CD4-positive, alpha-beta T cell (primary cell): ENCODE results near the gene INVS. TPM values are rescaled to one million over a fixed set of nuclear protein-coding genes. Genes with fewer than 3 reads are reported as not detected.

Experiments used
- ATAC-seq: fragments of 200-7000 bp; cut with Tn5 transposase; one replicate; pipeline ENCODE4 v1.10.0; 2022; ENCODE audit warnings: mild to moderate bottlenecking; ENCODE audit not compliant: poor library complexity
- CTCF ChIA-PET: fragments of 350-600 bp; sonication (Branson Sonifier 250); formaldehyde crosslinking; loops from one replicate; lab custom pipeline; 2021; ENCODE audit warnings: antibody characterized with exemption, inconsistent platforms; lab: Charles Lee
- POLR2A ChIA-PET: fragments of 350-600 bp; sonication (Branson Sonifier 250); formaldehyde crosslinking; loops from one replicate; lab custom pipeline; 2021; ENCODE audit warnings: antibody characterized with exemption, inconsistent platforms; lab: Charles Lee
- DNase-seq, 14 experiments: peaks; one replicate each; pipeline ENCODE4 v3.0.0-alpha.2; 2013 to 2020; ENCODE audit warnings: mixed read lengths in 2 of 14
- H3K27ac ChIP-seq, 2 donors: one replicate each; pipeline versions ENCODE4 v1.5.1 to v1.7.0; 2013; ENCODE audit warnings: low read length in 2 of 2, low read depth in 1 of 2, mild to moderate bottlenecking in 1 of 2
- H3K27me3 ChIP-seq, 2 experiments: 1 replicate in 1 of 2; 2 replicates in 1 of 2; pipeline versions ENCODE4 v1.6.1 to v1.7.0; 2013; ENCODE audit warnings: low read length in 2 of 2, control low read depth in 1 of 2, mild to moderate bottlenecking in 1 of 2, moderate library complexity in 1 of 2; ENCODE audit not compliant: insufficient read depth in 2 of 2, control insufficient read depth in 1 of 2
- H3K36me3 ChIP-seq: one replicate; pipeline ENCODE4 v1.6.1; 2013; ENCODE audit warnings: low read length, control low read depth; ENCODE audit not compliant: insufficient read depth
- H3K4me1 ChIP-seq: one replicate; pipeline ENCODE4 v1.6.1; 2013; ENCODE audit warnings: low read length, control low read depth; ENCODE audit not compliant: insufficient read depth
- H3K4me3 ChIP-seq: one replicate; pipeline ENCODE4 v1.5.1; 2013; ENCODE audit warnings: mild to moderate bottlenecking, low read length, moderate library complexity
- H3K9me3 ChIP-seq, 2 experiments: 1 replicate in 1 of 2; 2 replicates in 1 of 2; pipeline versions ENCODE4 v1.6.1 to v1.7.0; 2013; ENCODE audit warnings: low read length in 2 of 2, mild to moderate bottlenecking in 2 of 2, control low read depth in 1 of 2, moderate library complexity in 1 of 2; ENCODE audit not compliant: control insufficient read depth in 1 of 2, insufficient read depth in 1 of 2
- H3K27ac Mint-ChIP-seq: one replicate; pipeline ENCODE4 v1.8.0; 2020; ENCODE audit warnings: mixed read lengths
- H3K27me3 Mint-ChIP-seq: one replicate; pipeline ENCODE4 v1.8.0; 2021; ENCODE audit warnings: mixed read lengths
- H3K36me3 Mint-ChIP-seq: one replicate; pipeline ENCODE4 v1.8.0; 2021; ENCODE audit warnings: low read depth, mixed read lengths
- H3K4me1 Mint-ChIP-seq: one replicate; pipeline ENCODE4 v1.8.0; 2021; ENCODE audit warnings: low read depth, mixed read lengths
- H3K4me3 Mint-ChIP-seq: one replicate; pipeline ENCODE4 v1.8.0; 2020; ENCODE audit warnings: mild to moderate bottlenecking, mixed read lengths
- H3K9me3 Mint-ChIP-seq: one replicate; pipeline ENCODE4 v1.8.0; 2020; ENCODE audit warnings: mixed read lengths
- intact Hi-C, 2 experiments: fragments of 100-400 bp; cut with DNase I in 1 of 2; cut with micrococcal nuclease in 1 of 2; formaldehyde crosslinking; loops; one replicate each; pipeline versions ENCODE4 v1.15.1 to v1.9.0; 2023 to 2025; cut with DNase I, micrococcal nuclease
- total RNA-seq, 174 experiments: library from RNA in 2 of 174; stranded (reverse) in 2 of 174; gene quantifications; one replicate each; pipeline ENCODE4 v1.2.3 and lab custom pipeline; 2021 to 2026
- TF ChIP-seq, protein P1 (sequence below): fragments of 200-600 bp; IDR thresholded peaks from one replicate; pipeline ENCODE4 v1.8.0; 2022; ENCODE audit warnings: antibody characterized with exemption, mild to moderate bottlenecking

INVS gene
- total RNA-seq, 2 experiments from 2014 or later = 13.6 to 14.3 TPM

DNA sequence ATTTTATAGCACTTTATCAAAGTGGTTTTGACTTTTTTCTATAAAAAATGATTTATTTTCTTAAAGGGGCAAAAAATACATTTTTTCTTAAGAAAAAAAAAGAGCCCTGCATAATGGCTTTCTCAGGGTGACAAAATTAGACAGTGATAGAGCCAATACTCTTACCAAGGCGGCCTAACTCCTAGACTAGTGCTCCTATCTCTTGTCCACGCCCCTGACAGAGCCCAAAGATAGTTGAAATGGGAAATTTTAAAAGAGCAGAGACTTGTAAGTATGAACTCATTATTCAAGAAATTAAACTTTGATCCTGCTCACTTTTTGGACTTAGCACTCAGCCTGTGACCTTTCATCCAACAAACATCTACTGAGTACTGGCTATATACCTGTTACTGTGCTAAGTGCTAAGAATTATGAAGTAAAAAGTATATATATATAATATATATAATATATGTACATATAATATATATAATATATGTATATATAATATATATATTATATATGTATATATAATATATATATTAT lies 1.2 kb downstream of the INVS start:
- CTCF ChIA-PET = interaction anchor here (1.6 kb wide), 1 partner anchor 12 kb away, joined by 3 read pairs; no protein-coding TSS in a partner anchor
- Histone ChIP-seq H3K27ac (peak overlapping the region in 1 of 2 donors; percentile 80), H3K4me3 (peak overlapping the region; percentile 78), H3K4me1 (peaks cover 20% of the 10 kb centered on the region), H3K36me3 (peaks cover 16% of the 10 kb centered on the region), H3K9me3 (no peaks in the 10 kb centered on the region), H3K27me3 (no peaks in the 10 kb centered on the region)
- peak overlapping the region; percentile 96 for H3K4me3 Mint-ChIP-seq
- POLR2A ChIA-PET = no interaction called here
- TF ChIP-seq, protein P1, sequence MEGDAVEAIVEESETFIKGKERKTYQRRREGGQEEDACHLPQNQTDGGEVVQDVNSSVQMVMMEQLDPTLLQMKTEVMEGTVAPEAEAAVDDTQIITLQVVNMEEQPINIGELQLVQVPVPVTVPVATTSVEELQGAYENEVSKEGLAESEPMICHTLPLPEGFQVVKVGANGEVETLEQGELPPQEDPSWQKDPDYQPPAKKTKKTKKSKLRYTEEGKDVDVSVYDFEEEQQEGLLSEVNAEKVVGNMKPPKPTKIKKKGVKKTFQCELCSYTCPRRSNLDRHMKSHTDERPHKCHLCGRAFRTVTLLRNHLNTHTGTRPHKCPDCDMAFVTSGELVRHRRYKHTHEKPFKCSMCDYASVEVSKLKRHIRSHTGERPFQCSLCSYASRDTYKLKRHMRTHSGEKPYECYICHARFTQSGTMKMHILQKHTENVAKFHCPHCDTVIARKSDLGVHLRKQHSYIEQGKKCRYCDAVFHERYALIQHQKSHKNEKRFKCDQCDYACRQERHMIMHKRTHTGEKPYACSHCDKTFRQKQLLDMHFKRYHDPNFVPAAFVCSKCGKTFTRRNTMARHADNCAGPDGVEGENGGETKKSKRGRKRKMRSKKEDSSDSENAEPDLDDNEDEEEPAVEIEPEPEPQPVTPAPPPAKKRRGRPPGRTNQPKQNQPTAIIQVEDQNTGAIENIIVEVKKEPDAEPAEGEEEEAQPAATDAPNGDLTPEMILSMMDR = no peak
- no peaks in the 10 kb centered on the region for H3K9me3 Mint-ChIP-seq
- peak overlapping the region; percentile 89 for H3K27ac Mint-ChIP-seq
- peaks cover 26% of the 10 kb centered on the region for H3K36me3 Mint-ChIP-seq
- no peaks in the 10 kb centered on the region for H3K27me3 Mint-ChIP-seq
- intact Hi-C loops = loop anchor here in 1 of 2 experiments (5.0 to 10.0 kb wide), 3 partner anchors 497 to 1295 kb away; partner anchors contain the start of genes GALNT12, MRPL50 and ZNF189
- H3K4me1 Mint-ChIP-seq = peaks cover 44% of the 10 kb centered on the region
- ATAC-seq = no peak
- no peak for DNase-seq

DNA sequence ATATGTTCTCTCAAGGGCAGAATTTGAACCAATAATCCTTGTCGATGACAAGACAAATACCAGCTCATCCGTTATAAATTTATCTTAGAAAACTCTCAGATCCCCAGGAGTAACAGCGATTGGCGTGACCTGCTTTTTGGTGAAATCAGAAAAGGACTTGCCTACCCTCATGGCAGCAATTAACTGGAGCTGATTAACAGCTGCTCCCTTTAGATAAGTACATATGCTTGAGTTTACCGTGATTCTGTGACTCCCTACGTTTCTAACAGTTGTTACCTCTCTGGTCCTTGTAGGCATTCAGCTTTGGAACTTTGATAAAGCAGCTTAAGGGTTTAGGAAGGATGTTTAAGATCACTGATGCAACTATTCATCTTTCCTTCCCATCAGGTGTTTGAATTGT lies 2.6 kb downstream of the INVS start:
- no peak overlapping the region for H3K27ac ChIP-seq
- H3K27me3 Mint-ChIP-seq = no peaks in the 10 kb centered on the region
- H3K4me3 Mint-ChIP-seq = no peak overlapping the region
- H3K4me1 ChIP-seq = peaks cover 20% of the 10 kb centered on the region
- peaks cover 32% of the 10 kb centered on the region for H3K4me1 Mint-ChIP-seq
- intact Hi-C loops = loop anchor here in 1 of 2 experiments (5.0 to 10.0 kb wide), 3 partner anchors 496 to 1297 kb away; partner anchors contain the start of genes GALNT12, MRPL50 and ZNF189
- DNase-seq = no peak
- H3K4me3 ChIP-seq = no peak overlapping the region
- H3K36me3 Mint-ChIP-seq = peaks cover 26% of the 10 kb centered on the region
- no peak for ATAC-seq
- ChIA-PET POLR2A (no interaction called here), CTCF (no interaction called here)
- H3K27ac Mint-ChIP-seq = no peak overlapping the region
- H3K9me3 ChIP-seq = no peaks in the 10 kb centered on the region
- H3K9me3 Mint-ChIP-seq = no peaks in the 10 kb centered on the region
- peaks cover 30% of the 10 kb centered on the region for H3K36me3 ChIP-seq
- TF ChIP-seq, protein P1 = no peak
- no peaks in the 10 kb centered on the region for H3K27me3 ChIP-seq

DNA sequence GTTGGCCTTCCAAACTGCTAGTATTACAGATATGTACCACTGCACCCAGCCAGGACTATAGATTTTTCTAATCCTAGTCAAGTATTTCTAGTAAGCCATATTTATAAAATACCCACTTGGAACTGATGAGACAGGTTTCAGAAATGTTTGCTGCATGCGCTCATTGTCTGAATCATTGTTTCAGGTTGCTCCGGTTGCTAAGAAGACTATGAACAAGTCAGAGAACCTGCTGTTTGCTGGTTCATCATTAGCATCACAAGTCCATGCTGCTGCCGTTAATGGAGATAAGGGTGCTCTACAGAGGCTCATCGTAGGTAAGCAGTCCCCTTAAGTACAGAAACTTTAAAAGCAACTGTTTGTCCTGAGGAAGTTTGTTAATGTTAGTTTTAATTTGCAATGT lies 5.3 kb downstream of the INVS start:
- CTCF ChIA-PET = no interaction called here
- peaks cover 9% of the 10 kb centered on the region for H3K4me1 Mint-ChIP-seq
- intact Hi-C loops = loop anchor here in 1 of 2 experiments (5.0 to 10.0 kb wide), 3 partner anchors 493 to 1300 kb away; partner anchors contain the start of genes GALNT12, MRPL50 and ZNF189

More for the DNA sequence above, 5.3 kb downstream of the INVS start:
- H3K36me3 Mint-ChIP-seq = peaks cover 12% of the 10 kb centered on the region
- H3K27ac ChIP-seq = no peak overlapping the region
- no peak for ATAC-seq
- no peaks in the 10 kb centered on the region for H3K27me3 ChIP-seq
- no peak for DNase-seq
- H3K9me3 ChIP-seq = no peaks in the 10 kb centered on the region
- POLR2A ChIA-PET = no interaction called here
- no peaks in the 10 kb centered on the region for H3K27me3 Mint-ChIP-seq
- TF ChIP-seq, protein P1 = no peak
- H3K36me3 ChIP-seq = peaks cover 44% of the 10 kb centered on the region
- no peak overlapping the region for H3K27ac Mint-ChIP-seq
- H3K4me3 Mint-ChIP-seq = no peak overlapping the region
- no peaks in the 10 kb centered on the region for H3K9me3 Mint-ChIP-seq
- H3K4me3 ChIP-seq = no peak overlapping the region
- H3K4me1 ChIP-seq = peaks cover 9% of the 10 kb centered on the region
